Retinal pigment epithelial cell (primary cell): ENCODE data around the gene NPTX1.

Source experiments
- DNase-seq: peaks from one replicate; pipeline ENCODE4 v3.0.0-alpha.2; 2010; ENCODE audit warnings: low read depth
- H3K4me3 ChIP-seq: 2 replicates; pipeline ENCODE4 v1.5.1; 2011; ENCODE audit warnings: mild to moderate bottlenecking, low read length, control low read depth, moderate library complexity
- CTCF ChIP-seq: conservative IDR thresholded peaks from 2 replicates; pipeline ENCODE4 v1.5.1; 2011; ENCODE audit warnings: low read depth, low read length, control low read depth, inconsistent platforms

The NPTX1 gene

DNA sequence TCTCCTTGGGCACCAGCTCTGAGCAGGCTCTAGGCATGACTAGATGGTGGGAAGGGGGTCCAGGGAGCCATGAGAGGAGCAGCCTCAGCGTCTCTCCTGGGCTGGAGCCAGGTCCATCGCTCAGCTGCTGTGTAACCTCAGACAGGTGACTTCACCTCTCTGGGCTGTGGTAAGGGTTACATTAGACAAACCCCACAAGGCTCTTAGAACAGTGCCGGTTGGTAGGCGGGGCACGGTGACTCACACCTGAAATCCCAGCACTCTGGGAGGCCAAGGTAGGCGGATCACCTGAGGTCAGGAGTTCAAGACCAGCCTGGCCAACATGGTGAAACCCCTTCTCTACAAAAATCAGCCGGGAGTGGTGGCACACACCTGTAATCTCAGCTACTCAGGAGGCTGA is 18.1 kb upstream of the NPTX1 start:
- no peak for TF ChIP-seq CTCF

DNA sequence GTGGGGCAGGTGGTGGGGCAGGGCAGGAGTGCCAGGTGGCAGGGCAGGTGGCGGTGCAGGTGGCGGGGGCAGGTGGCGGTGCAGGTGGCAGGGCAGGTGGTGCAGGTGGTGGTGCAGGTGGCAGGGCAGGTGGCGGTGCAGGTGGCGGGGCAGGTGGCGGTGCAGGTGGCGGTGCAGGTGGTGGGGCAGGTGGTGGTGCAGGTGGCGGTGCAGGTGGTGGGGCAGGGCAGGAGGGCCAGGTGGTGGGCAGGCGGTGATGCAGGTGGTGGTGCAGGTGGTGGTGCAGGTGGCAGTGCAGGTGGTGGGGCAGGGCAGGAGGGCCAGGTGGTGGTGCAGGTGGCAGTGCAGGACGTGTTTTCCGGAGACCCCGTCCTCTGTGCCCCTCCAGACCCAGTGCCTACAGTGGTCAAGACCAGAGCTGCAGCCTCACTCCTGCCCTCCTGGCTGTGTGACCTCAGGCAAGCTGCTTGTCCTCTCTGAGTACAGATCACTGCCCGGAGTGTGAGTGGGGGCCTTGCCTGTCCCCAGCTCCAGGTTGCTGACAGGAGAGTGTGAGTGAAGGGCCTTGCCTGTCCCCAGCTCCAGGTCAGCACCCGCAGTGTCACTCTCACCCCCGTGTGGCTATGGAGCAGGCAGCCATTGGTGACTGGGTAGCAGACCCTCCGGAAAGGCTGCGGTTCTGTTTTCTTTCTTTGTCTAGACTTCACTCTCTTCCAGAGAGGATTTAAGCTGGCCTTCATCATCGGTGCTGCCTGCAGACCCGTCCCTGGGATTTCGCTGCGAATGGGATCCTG is 16.1 kb upstream of the NPTX1 start:
- no peak overlapping the region for H3K4me3 ChIP-seq
- no peak for DNase-seq
- no peak for TF ChIP-seq CTCF

More for the DNA sequence above, 18.1 kb upstream of the NPTX1 start:
- no peak overlapping the region for H3K4me3 ChIP-seq
- DNase-seq = no peak

- no peak for DNase-seq
- H3K4me3 ChIP-seq = no peak overlapping the region
- TF ChIP-seq CTCF = no peak
Measured at GRCh38 chr17:80491478-80492342, 15.3 kb upstream of the NPTX1 start.

GRCh38 chr17:80487511-80487910 is 11.1 kb upstream of the NPTX1 start:
- H3K4me3 ChIP-seq = no peak overlapping the region
- DNase-seq = no peak
- no peak for TF ChIP-seq CTCF

- no peak overlapping the region for H3K4me3 ChIP-seq
- no peak for DNase-seq
- no peak for TF ChIP-seq CTCF
Measured at GRCh38 chr17:80486692-80487091, 10.3 kb upstream of the NPTX1 start.

DNA sequence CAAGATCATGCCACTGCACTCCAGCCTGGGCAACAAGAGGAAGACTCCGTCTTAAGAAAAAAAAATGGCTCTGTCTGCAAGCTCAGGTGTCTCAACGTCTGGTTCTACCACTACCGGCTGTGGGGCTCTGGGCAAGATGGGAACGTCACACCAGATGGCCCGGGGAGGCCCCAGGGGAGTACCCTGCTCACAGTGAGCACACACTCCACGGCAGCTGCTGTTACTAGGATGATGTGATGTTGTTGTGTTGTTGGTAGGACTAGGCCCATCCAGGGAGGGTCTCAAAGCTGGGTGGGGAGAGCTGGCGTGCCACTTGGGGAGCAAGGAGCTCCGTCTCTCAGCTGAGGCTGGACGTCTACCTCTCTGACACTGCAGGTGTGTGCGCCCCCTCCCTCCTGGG is 9.4 kb upstream of the NPTX1 start:
- TF ChIP-seq CTCF = no peak
- DNase-seq = no peak
- H3K4me3 ChIP-seq = no peak overlapping the region
